HFF-Myc (cell line): ENCODE measurements around the gene PHTF1.

Experiments used
- DNase-seq: peaks from one replicate; pipeline ENCODE4 v3.0.0-alpha.2; 2011; ENCODE audit warnings: low read depth; ENCODE audit errors: extremely low read depth
- H3K4me3 ChIP-seq: replicated peaks from 2 replicates; pipeline ENCODE4 v1.5.1; 2011; ENCODE audit warnings: low read depth, mild to moderate bottlenecking, control low read depth, low read length
- TF ChIP-seq, protein P1 (sequence below): IDR thresholded peaks from 2 replicates; pipeline ENCODE4 v1.5.1; 2012; ENCODE audit warnings: mild to moderate bottlenecking, low read depth, low read length, control low read depth; ENCODE audit errors: missing control alignments

Gene PHTF1

DNA sequence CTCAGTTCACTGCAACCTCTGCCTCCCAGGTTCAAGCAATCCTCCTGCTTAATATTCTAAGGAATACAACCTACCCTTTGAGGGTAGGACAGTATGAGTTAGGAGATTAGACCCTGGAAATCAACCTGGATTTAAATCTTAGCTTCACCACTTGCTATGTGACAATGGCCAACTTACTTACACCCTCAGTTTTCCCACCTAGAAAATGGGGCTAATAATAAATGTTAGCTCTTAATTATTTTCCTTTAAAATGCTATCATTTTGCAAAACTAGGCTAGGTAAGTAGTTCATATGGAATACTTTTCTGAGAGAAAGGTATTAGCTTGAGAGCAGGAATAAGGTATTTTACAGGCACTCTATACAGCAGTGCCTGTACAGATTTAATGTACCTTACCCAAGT, 110.8 kb downstream of the PHTF1 start:
- TF ChIP-seq, protein P1, sequence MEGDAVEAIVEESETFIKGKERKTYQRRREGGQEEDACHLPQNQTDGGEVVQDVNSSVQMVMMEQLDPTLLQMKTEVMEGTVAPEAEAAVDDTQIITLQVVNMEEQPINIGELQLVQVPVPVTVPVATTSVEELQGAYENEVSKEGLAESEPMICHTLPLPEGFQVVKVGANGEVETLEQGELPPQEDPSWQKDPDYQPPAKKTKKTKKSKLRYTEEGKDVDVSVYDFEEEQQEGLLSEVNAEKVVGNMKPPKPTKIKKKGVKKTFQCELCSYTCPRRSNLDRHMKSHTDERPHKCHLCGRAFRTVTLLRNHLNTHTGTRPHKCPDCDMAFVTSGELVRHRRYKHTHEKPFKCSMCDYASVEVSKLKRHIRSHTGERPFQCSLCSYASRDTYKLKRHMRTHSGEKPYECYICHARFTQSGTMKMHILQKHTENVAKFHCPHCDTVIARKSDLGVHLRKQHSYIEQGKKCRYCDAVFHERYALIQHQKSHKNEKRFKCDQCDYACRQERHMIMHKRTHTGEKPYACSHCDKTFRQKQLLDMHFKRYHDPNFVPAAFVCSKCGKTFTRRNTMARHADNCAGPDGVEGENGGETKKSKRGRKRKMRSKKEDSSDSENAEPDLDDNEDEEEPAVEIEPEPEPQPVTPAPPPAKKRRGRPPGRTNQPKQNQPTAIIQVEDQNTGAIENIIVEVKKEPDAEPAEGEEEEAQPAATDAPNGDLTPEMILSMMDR, result no peak
- no peak for DNase-seq
- H3K4me3 ChIP-seq, result no peak overlapping the region

DNA sequence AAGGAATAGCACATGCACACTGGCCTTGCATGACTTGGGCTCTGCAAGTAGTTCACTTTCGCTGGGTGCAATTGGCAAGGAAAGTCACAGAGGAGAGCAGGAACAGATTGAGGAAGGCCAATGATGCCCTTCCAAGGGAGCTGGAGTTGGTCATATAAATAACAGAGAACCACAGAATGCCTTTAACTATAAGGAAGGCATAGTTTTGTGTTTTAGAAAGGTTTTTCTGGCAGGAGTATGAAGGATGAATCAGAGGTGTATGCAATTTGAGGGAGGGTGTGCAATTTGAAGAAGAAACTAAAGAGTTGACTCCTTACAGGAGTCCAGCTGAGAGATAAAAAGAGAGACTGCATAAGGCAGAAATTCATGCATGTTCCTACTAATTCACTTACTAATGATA, 112.1 kb downstream of the PHTF1 start:
- TF ChIP-seq, protein P1, result no peak
- no peak overlapping the region for H3K4me3 ChIP-seq
- no peak for DNase-seq
